ENCODE data around the gene BRINP1. TPM values are rescaled to one million over a fixed set of nuclear protein-coding genes. Genes with fewer than 3 reads are reported as not detected.

The BRINP1 gene
- total and polyA plus RNA-seq, 2 donors (not counting 1 experiment from before 2014, with no cell fraction given), result not detected

DNA sequence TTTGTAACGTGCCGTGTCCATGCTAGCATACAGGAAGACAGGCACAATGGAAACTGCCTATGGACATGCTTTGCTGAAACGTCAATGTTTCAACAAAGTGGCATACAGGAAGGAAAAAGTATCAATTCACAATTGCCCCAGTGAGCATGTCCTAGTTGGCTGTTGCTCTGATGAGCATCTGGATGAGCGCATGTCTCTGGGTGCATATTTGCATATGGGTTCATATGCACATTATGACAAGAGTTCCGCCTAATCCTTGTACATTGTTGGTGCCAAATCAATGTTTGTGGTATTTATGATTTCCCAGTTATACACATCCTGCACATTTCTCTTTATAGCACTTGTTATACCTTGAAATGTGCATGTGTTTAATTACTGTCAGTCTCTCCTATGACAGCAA, 58.5 kb downstream of the BRINP1 start:
- no peaks in the 10 kb centered on the region for H3K4me1 Mint-ChIP-seq
- Histone ChIP-seq H3K27ac (ENCODE audit: low read length in 2 of 2) (no peak overlapping the region), H3K9ac (ENCODE audit: low read length) (no peak overlapping the region), H3K36me3 (replicated peaks in 1 of 2; ENCODE audit: control extremely low read depth in 1 of 2, control insufficient read depth in 1 of 2, extremely low read depth in 1 of 2, insufficient read depth in 2 of 2, low read length in 1 of 2) (no peaks in the 10 kb centered on the region), H3K4me2 (replicated peaks; ENCODE audit: low read depth, low read length, poor library complexity, severe bottlenecking) (no peak overlapping the region), H3K4me1 (ENCODE audit: control insufficient read depth in 2 of 2, insufficient read depth in 2 of 2, low read length in 2 of 2) (no peaks in the 10 kb centered on the region), H2AFZ (ENCODE audit: insufficient read depth, low read depth, low read length, poor library complexity, severe bottlenecking) (no peak overlapping the region), H3K27me3 (replicated peaks in 1 of 4; ENCODE audit: control extremely low read depth in 1 of 4, control insufficient read depth in 3 of 4, insufficient read depth in 4 of 4, low read length in 3 of 4) (no peaks in the 10 kb centered on the region), H3K79me2 (ENCODE audit: control insufficient read depth, insufficient read depth, low read length) (no peaks in the 10 kb centered on the region), H3K4me3 (ENCODE audit: control extremely low read depth in 1 of 5, extremely low read depth in 1 of 5, insufficient read depth in 1 of 5, low read depth in 2 of 5, low read length in 4 of 5) (no peak overlapping the region), H4K20me1 (ENCODE audit: control insufficient read depth, insufficient read depth, low read length, poor library complexity, severe bottlenecking) (no peaks in the 10 kb centered on the region), H3K9me3 (ENCODE audit: control extremely low read depth in 1 of 3, control insufficient read depth in 2 of 3, insufficient read depth in 1 of 3, low read length in 2 of 3) (no peaks in the 10 kb centered on the region)
- DNase-seq, result no peak
- no peak overlapping the region for H3K27ac Mint-ChIP-seq
- ChIA-PET POLR2A (no interaction called here), CTCF (no interaction called here)
- intact Hi-C loops (cut with micrococcal nuclease), result no loop called here
- WGBS (ENCODE audit: insufficient coverage), result 36% methylated on average over 3 of the region's 5 CpGs
- ATAC-seq (ENCODE audit: low read depth), result no peak
- H3K4me3 Mint-ChIP-seq, result no peak overlapping the region
- TF ChIP-seq, protein P1, sequence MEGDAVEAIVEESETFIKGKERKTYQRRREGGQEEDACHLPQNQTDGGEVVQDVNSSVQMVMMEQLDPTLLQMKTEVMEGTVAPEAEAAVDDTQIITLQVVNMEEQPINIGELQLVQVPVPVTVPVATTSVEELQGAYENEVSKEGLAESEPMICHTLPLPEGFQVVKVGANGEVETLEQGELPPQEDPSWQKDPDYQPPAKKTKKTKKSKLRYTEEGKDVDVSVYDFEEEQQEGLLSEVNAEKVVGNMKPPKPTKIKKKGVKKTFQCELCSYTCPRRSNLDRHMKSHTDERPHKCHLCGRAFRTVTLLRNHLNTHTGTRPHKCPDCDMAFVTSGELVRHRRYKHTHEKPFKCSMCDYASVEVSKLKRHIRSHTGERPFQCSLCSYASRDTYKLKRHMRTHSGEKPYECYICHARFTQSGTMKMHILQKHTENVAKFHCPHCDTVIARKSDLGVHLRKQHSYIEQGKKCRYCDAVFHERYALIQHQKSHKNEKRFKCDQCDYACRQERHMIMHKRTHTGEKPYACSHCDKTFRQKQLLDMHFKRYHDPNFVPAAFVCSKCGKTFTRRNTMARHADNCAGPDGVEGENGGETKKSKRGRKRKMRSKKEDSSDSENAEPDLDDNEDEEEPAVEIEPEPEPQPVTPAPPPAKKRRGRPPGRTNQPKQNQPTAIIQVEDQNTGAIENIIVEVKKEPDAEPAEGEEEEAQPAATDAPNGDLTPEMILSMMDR (IDR thresholded peaks at IDR 0.05), result no peak
- TF ChIP-seq EZH2 (IDR thresholded peaks at IDR 0.05; ENCODE audit: borderline replicate concordance, insufficient read depth, low read depth, low read length, poor library complexity, severe bottlenecking), result no peak
- H3K27me3 Mint-ChIP-seq, result no peaks in the 10 kb centered on the region
- no peaks in the 10 kb centered on the region for H3K9me3 Mint-ChIP-seq (ENCODE audit: insufficient read depth)

DNA sequence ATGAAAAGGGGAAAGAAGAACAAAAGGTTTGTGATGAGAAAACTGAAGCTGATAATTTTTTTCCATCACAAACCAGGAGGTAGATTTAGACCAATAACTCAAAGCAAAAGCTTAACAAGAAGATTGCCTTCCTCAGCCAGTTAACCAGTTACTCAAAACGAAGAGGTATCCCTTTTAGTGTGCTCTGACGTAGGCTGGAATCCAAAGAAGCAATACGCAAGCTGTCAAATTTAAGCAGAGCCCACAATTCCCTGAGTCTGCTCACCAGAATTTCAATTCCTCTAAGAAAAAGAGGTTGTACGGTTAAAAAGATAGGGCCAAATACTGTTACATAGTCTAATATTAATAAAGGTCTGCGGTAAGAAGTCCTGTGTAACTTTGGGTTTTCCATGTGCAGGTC, 61.8 kb downstream of the BRINP1 start:
- Histone ChIP-seq H3K27ac (ENCODE audit: low read length in 2 of 2) (no peak overlapping the region), H4K20me1 (ENCODE audit: control insufficient read depth, insufficient read depth, low read length, poor library complexity, severe bottlenecking) (no peaks in the 10 kb centered on the region), H3K36me3 (replicated peaks in 1 of 2; ENCODE audit: control extremely low read depth in 1 of 2, control insufficient read depth in 1 of 2, extremely low read depth in 1 of 2, insufficient read depth in 2 of 2, low read length in 1 of 2) (no peaks in the 10 kb centered on the region), H2AFZ (ENCODE audit: insufficient read depth, low read depth, low read length, poor library complexity, severe bottlenecking) (no peak overlapping the region), H3K4me1 (ENCODE audit: control insufficient read depth in 2 of 2, insufficient read depth in 2 of 2, low read length in 2 of 2) (no peaks in the 10 kb centered on the region), H3K9ac (ENCODE audit: low read length) (no peak overlapping the region), H3K9me3 (ENCODE audit: control extremely low read depth in 1 of 3, control insufficient read depth in 2 of 3, insufficient read depth in 1 of 3, low read length in 2 of 3) (no peaks in the 10 kb centered on the region), H3K4me3 (ENCODE audit: control extremely low read depth in 1 of 5, extremely low read depth in 1 of 5, insufficient read depth in 1 of 5, low read depth in 2 of 5, low read length in 4 of 5) (no peak overlapping the region), H3K4me2 (replicated peaks; ENCODE audit: low read depth, low read length, poor library complexity, severe bottlenecking) (no peak overlapping the region), H3K79me2 (ENCODE audit: control insufficient read depth, insufficient read depth, low read length) (no peaks in the 10 kb centered on the region), H3K27me3 (replicated peaks in 1 of 4; ENCODE audit: control extremely low read depth in 1 of 4, control insufficient read depth in 3 of 4, insufficient read depth in 4 of 4, low read length in 3 of 4) (no peaks in the 10 kb centered on the region)
- H3K27ac Mint-ChIP-seq, result no peak overlapping the region
- no peaks in the 10 kb centered on the region for H3K9me3 Mint-ChIP-seq (ENCODE audit: insufficient read depth)
- no peaks in the 10 kb centered on the region for H3K27me3 Mint-ChIP-seq
- no peak overlapping the region for H3K4me3 Mint-ChIP-seq
- TF ChIP-seq, protein P1 (IDR thresholded peaks at IDR 0.05), result no peak
- TF ChIP-seq EZH2 (IDR thresholded peaks at IDR 0.05; ENCODE audit: borderline replicate concordance, insufficient read depth, low read depth, low read length, poor library complexity, severe bottlenecking), result no peak
- H3K4me1 Mint-ChIP-seq, result no peaks in the 10 kb centered on the region
- ChIA-PET POLR2A (no interaction called here), CTCF (no interaction called here)
- ATAC-seq (ENCODE audit: low read depth) (no peak), DNase-seq (no peak)
- WGBS (ENCODE audit: insufficient coverage), result no CpG with 5 or more reads among the region's 5 CpGs
- intact Hi-C loops (cut with micrococcal nuclease), result no loop called here
